ENCODE measurements around the gene FAM171A2.

Gene FAM171A2

DNA sequence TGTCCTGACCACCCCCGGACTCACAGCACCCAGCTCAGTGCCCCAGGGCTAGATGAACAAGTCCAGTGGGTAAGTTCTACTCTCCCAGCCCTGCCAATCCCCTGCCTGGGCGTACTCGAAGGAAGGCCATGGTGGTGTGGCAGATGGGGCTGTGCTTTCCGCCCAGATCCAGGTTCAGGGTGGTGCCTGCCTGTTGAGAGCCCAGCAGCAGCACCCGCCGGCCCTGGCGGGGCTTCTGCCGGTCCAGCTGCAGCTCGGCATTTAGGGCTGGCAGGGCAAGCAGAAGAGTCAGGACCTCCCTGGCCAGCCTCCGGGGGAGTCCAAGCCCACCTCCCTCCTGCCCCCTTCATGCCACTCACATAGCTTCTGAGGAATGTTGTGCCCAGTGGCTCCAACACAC, 16.2 kb upstream of the FAM171A2 start:
- H3K9me3 ChIP-seq (ENCODE audit: low read length) = no peaks in the 10 kb centered on the region
- H3F3A ChIP-seq (ENCODE audit: insufficient read depth, low read length) = no peaks in the 10 kb centered on the region
- no peak overlapping the region for H3K9ac ChIP-seq (ENCODE audit: low read length)
- H3K79me2 ChIP-seq (ENCODE audit: insufficient read depth, low read length) = no peaks in the 10 kb centered on the region
- no peak overlapping the region for H3K4me2 ChIP-seq (ENCODE audit: low read length)
- TF ChIP-seq, protein P1, sequence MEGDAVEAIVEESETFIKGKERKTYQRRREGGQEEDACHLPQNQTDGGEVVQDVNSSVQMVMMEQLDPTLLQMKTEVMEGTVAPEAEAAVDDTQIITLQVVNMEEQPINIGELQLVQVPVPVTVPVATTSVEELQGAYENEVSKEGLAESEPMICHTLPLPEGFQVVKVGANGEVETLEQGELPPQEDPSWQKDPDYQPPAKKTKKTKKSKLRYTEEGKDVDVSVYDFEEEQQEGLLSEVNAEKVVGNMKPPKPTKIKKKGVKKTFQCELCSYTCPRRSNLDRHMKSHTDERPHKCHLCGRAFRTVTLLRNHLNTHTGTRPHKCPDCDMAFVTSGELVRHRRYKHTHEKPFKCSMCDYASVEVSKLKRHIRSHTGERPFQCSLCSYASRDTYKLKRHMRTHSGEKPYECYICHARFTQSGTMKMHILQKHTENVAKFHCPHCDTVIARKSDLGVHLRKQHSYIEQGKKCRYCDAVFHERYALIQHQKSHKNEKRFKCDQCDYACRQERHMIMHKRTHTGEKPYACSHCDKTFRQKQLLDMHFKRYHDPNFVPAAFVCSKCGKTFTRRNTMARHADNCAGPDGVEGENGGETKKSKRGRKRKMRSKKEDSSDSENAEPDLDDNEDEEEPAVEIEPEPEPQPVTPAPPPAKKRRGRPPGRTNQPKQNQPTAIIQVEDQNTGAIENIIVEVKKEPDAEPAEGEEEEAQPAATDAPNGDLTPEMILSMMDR (IDR thresholded peaks at IDR 0.05; ENCODE audit: low read length) = no peak
- no peak for TF ChIP-seq EZH2 (IDR thresholded peaks at IDR 0.05; ENCODE audit: borderline replicate concordance, low read length)
- no peaks in the 10 kb centered on the region for H3K36me3 ChIP-seq (ENCODE audit: insufficient read depth, low read length)
- peaks cover under 1% of the 10 kb centered on the region for H3K4me1 ChIP-seq (ENCODE audit: insufficient read depth, low read length, severe bottlenecking)
- H3K27me3 ChIP-seq (ENCODE audit: insufficient read depth, low read length) = peaks cover 4% of the 10 kb centered on the region; the same call in 1 of the 2 replicates
- no peak overlapping the region for H3K27ac ChIP-seq (ENCODE audit: low read depth, low read length, poor library complexity, severe bottlenecking)
- no peaks in the 10 kb centered on the region for H4K20me1 ChIP-seq (ENCODE audit: insufficient read depth, low read length)
- no peak overlapping the region for H2AFZ ChIP-seq (ENCODE audit: low read length)
- no peak overlapping the region for H3K4me3 ChIP-seq (ENCODE audit: low read depth, low read length, poor library complexity, severe bottlenecking)
- H3K9me2 ChIP-seq (ENCODE audit: low read depth, low read length) = no peaks in the 10 kb centered on the region

GRCh38 chr17:44378171-44378705, 14.6 kb upstream of the FAM171A2 start:
- no peaks in the 10 kb centered on the region for H3K36me3 ChIP-seq (ENCODE audit: insufficient read depth, low read length)
- H3K27ac ChIP-seq (ENCODE audit: low read depth, low read length, poor library complexity, severe bottlenecking) = no peak overlapping the region
- H3K4me1 ChIP-seq (ENCODE audit: insufficient read depth, low read length, severe bottlenecking) = peaks cover 6% of the 10 kb centered on the region
- H2AFZ ChIP-seq (ENCODE audit: low read length) = no peak overlapping the region
- H4K20me1 ChIP-seq (ENCODE audit: insufficient read depth, low read length) = no peaks in the 10 kb centered on the region
- no peaks in the 10 kb centered on the region for H3K9me3 ChIP-seq (ENCODE audit: low read length)
- H3K9ac ChIP-seq (ENCODE audit: low read length) = no peak overlapping the region
- peaks cover 10% of the 10 kb centered on the region; the same call in 1 of the 2 replicates for H3K27me3 ChIP-seq (ENCODE audit: insufficient read depth, low read length)
- TF ChIP-seq, protein P1 (IDR thresholded peaks at IDR 0.05; ENCODE audit: low read length) = no peak
- TF ChIP-seq EZH2 (IDR thresholded peaks at IDR 0.05; ENCODE audit: borderline replicate concordance, low read length) = no peak
- no peaks in the 10 kb centered on the region for H3K9me2 ChIP-seq (ENCODE audit: low read depth, low read length)
- H3K4me3 ChIP-seq (ENCODE audit: low read depth, low read length, poor library complexity, severe bottlenecking) = no peak overlapping the region
- H3F3A ChIP-seq (ENCODE audit: insufficient read depth, low read length) = no peaks in the 10 kb centered on the region
- H3K4me2 ChIP-seq (ENCODE audit: low read length) = no peak overlapping the region
- H3K79me2 ChIP-seq (ENCODE audit: insufficient read depth, low read length) = no peaks in the 10 kb centered on the region

DNA sequence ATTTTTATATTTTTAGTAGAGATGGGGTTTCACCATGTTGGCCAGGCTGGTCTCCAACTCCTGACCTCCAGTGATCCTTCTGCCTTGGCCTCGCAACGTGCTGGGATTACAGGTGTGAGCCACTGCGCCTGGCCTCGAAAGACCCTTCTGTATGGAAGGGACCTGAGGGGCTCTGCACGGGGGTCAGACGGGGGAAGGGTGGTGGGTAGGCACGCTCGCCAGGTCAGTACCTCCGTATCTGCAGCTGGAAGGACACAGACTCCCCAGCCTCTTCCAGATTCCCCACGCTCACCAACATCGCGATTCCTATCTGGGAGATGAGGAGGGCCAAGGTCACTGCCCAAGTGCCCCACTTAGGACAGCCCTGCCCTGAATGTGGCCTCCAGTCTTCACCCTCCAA, 13.1 kb upstream of the FAM171A2 start:
- Histone ChIP-seq H3K36me3 (ENCODE audit: insufficient read depth, low read length) (no peaks in the 10 kb centered on the region), H3K9ac (ENCODE audit: low read length) (no peak overlapping the region), H3K4me2 (ENCODE audit: low read length) (no peak overlapping the region), H3K9me2 (ENCODE audit: low read depth, low read length) (no peaks in the 10 kb centered on the region), H3K4me1 (ENCODE audit: insufficient read depth, low read length, severe bottlenecking) (peaks cover 6% of the 10 kb centered on the region), H3K79me2 (ENCODE audit: insufficient read depth, low read length) (no peaks in the 10 kb centered on the region), H2AFZ (ENCODE audit: low read length) (no peak overlapping the region), H3K27me3 (ENCODE audit: insufficient read depth, low read length) (peaks cover 10% of the 10 kb centered on the region; the same call in 1 of the 2 replicates), H3K9me3 (ENCODE audit: low read length) (no peaks in the 10 kb centered on the region), H3F3A (ENCODE audit: insufficient read depth, low read length) (no peaks in the 10 kb centered on the region), H3K27ac (ENCODE audit: low read depth, low read length, poor library complexity, severe bottlenecking) (no peak overlapping the region), H4K20me1 (ENCODE audit: insufficient read depth, low read length) (no peaks in the 10 kb centered on the region), H3K4me3 (ENCODE audit: low read depth, low read length, poor library complexity, severe bottlenecking) (no peak overlapping the region)
- TF ChIP-seq, protein P1 (IDR thresholded peaks at IDR 0.05; ENCODE audit: low read length) = no peak
- TF ChIP-seq EZH2 (IDR thresholded peaks at IDR 0.05; ENCODE audit: borderline replicate concordance, low read length) = no peak
